ENCODE data around the gene RAET1L.

- TF ChIP-seq CTCF (IDR thresholded peaks at IDR 0.05) (peak; percentile 88), SIN3A (IDR thresholded peaks at IDR 0.05; ENCODE audit: borderline replicate concordance, insufficient read depth, low read depth, low read length) (no peak), POLR2AphosphoS5 (IDR thresholded peaks at IDR 0.05; ENCODE audit: low read depth, low read length) (no peak)
Observed at GRCh38 chr6:150006961-150007464, 18.3 kb downstream of the RAET1L start.

All from Panc1 (cell line).